Common myeloid progenitor, CD34-positive (primary cell): ENCODE results near the gene CDH26.

Experiments
- CTCF ChIA-PET: fragments of 350-600 bp; sonication (Branson Sonifier 250); formaldehyde crosslinking; loops from one replicate; lab custom pipeline; 2021; ENCODE audit warnings: antibody characterized with exemption; lab: Charles Lee
- POLR2A ChIA-PET: fragments of 350-600 bp; sonication (Branson Sonifier 250); formaldehyde crosslinking; loops from one replicate; lab custom pipeline; 2021; ENCODE audit warnings: antibody characterized with exemption; lab: Charles Lee
- DNase-seq, 3 donors: peaks; one replicate each; pipeline versions ENCODE4 v3.0.0 to v3.0.0-alpha.2; 2013
- H3K27ac ChIP-seq, 2 experiments: 1 replicate in 1 of 2; 2 replicates in 1 of 2; pipeline ENCODE4 v1.7.0; 2013; ENCODE audit warnings: inconsistent platforms in 2 of 2, low read length in 2 of 2, mild to moderate bottlenecking in 2 of 2, low read depth in 1 of 2, moderate library complexity in 1 of 2; ENCODE audit not compliant: severe bottlenecking in 2 of 2, insufficient read depth in 1 of 2, poor library complexity in 1 of 2
- H3K27me3 ChIP-seq, 5 experiments: replicated peaks in 2 of 5; 1 replicate in 3 of 5; 2 replicates in 2 of 5; pipeline versions ENCODE4 v1.6.1 to v1.7.0; 2013; ENCODE audit warnings: low read length in 4 of 5, mild to moderate bottlenecking in 2 of 5, moderate library complexity in 2 of 5, inconsistent platforms in 1 of 5; ENCODE audit not compliant: insufficient read depth in 5 of 5, control insufficient read depth in 4 of 5
- H3K36me3 ChIP-seq, 4 experiments: 1 replicate in 2 of 4; 2 replicates in 2 of 4; pipeline versions ENCODE4 v1.6.1 to v1.7.0; 2013; ENCODE audit warnings: low read length in 3 of 4, control low read depth in 1 of 4, mild to moderate bottlenecking in 1 of 4; ENCODE audit not compliant: control insufficient read depth in 4 of 4, insufficient read depth in 4 of 4
- H3K4me1 ChIP-seq, 4 experiments: 1 replicate in 3 of 4; 2 replicates in 1 of 4; pipeline versions ENCODE4 v1.6.1 to v1.7.1; 2013; ENCODE audit warnings: low read length in 3 of 4, mild to moderate bottlenecking in 3 of 4, control low read depth in 1 of 4, inconsistent platforms in 1 of 4, moderate library complexity in 1 of 4; ENCODE audit not compliant: control insufficient read depth in 4 of 4, insufficient read depth in 4 of 4; ENCODE audit errors: control extremely low read depth in 1 of 4
- H3K4me3 ChIP-seq, 7 experiments: 1 replicate in 4 of 7; 2 replicates in 3 of 7; pipeline versions ENCODE4 v1.5.1 to v1.7.0; 2013; ENCODE audit warnings: mild to moderate bottlenecking in 7 of 7, low read length in 6 of 7, moderate library complexity in 6 of 7, inconsistent platforms in 2 of 7, low read depth in 2 of 7, control low read depth in 1 of 7; ENCODE audit not compliant: insufficient read depth in 4 of 7, control insufficient read depth in 1 of 7; ENCODE audit errors: extremely low read depth in 1 of 7
- H3K9me3 ChIP-seq, 5 experiments: 1 replicate in 4 of 5; 2 replicates in 1 of 5; pipeline versions ENCODE4 v1.6.1 to v1.7.1; 2013; ENCODE audit warnings: low read length in 4 of 5, mild to moderate bottlenecking in 2 of 5, inconsistent platforms in 1 of 5, low read depth in 1 of 5, moderate library complexity in 1 of 5; ENCODE audit not compliant: control insufficient read depth in 4 of 5, insufficient read depth in 2 of 5; ENCODE audit errors: control extremely low read depth in 1 of 5
- WGBS: methylation state at CpG from one replicate; pipeline ENCODE4 v1.1.5; 2013; ENCODE audit not compliant: insufficient coverage; 5-methylcytosine and 5-hydroxymethylcytosine counted together

The CDH26 gene

DNA sequence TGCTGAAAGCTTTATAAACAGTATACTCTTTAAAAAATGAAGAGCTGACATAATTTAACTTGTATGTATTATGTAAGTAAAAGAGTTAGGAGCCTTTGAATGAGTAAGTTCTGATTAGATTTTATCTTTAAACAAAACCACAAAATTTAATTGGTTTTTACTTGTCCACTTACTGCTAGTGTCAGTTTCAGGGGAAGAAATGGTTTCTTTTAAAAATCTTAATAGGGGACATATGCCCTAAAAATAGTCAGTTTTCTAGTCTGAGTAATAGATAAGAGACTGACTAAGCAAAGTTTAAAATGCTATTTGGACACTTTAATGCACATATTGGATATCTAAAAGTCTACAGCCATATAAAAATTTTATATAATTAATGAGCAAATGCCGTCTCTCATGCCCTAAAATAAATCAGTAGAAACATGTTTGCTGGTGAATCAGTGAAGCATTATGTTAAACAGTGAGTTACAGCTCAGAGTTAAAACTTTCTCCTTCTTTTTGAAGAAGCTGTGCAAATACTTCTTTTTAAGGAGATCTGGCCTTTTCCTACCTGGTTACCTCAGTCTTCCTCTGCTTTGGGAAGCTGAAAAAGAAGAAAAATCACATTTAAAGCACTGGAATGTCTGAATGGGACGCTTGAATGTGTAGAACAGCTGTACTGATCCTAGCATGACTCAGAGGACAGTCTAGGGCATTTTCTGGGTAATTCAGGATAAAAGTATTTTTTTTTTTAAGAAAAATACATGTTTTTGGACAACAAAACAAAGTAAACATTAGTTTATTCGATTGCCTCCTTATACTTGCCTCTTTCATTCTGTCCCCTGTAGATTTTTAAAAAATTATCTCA is 55.3 kb downstream of the CDH26 start:
- WGBS, result 100% methylated on average over 1 of the region's 3 CpGs
- H3K4me3 ChIP-seq, result no peak overlapping the region
- H3K9me3 ChIP-seq, result peaks cover 0 to 14% (median 0%) of the 10 kb centered on the region in 5 experiments
- peaks cover 0 to 18% (median 0%) of the 10 kb centered on the region in 4 experiments for H3K36me3 ChIP-seq
- CTCF ChIA-PET, result interaction anchor here (0.6 kb wide), 1 partner anchor 20 kb away, joined by 3 read pairs; no protein-coding TSS in a partner anchor
- H3K27ac ChIP-seq, result no peak overlapping the region
- POLR2A ChIA-PET, result no interaction called here
- no peaks in the 10 kb centered on the region for H3K27me3 ChIP-seq
- DNase-seq, result no peak
- H3K4me1 ChIP-seq, result peaks cover 0 to 21% (median 5%) of the 10 kb centered on the region in 4 experiments

DNA sequence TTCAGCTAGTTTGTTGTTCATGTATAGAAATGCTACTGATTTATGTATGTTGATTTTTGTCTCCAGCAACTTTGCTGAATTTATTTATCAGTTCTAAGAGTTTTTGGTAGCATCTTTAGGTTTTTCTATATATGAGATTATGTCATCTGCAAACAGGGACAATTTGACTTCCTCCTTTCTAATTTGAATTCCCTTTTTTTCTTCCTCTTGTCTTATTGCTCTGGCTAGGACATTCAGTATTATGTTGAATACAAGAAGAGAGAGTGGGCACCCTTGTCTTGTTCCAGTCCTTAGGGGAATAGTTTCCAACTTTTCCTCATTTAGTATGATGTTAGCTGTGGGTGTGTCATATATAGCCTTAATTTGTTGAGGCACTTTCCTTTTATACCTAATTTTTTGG is 58.2 kb downstream of the CDH26 start:
- ChIA-PET POLR2A (no interaction called here), CTCF (no interaction called here)
- H3K27me3 ChIP-seq, result no peaks in the 10 kb centered on the region
- H3K27ac ChIP-seq, result no peak overlapping the region
- DNase-seq, result no peak
- H3K4me1 ChIP-seq, result peaks cover 0 to 12% (median 4%) of the 10 kb centered on the region in 4 experiments
- peaks cover 0 to 20% (median 0%) of the 10 kb centered on the region in 5 experiments for H3K9me3 ChIP-seq
- H3K36me3 ChIP-seq, result peaks cover 0 to 16% (median under 1%) of the 10 kb centered on the region in 4 experiments
- no peak overlapping the region for H3K4me3 ChIP-seq

DNA sequence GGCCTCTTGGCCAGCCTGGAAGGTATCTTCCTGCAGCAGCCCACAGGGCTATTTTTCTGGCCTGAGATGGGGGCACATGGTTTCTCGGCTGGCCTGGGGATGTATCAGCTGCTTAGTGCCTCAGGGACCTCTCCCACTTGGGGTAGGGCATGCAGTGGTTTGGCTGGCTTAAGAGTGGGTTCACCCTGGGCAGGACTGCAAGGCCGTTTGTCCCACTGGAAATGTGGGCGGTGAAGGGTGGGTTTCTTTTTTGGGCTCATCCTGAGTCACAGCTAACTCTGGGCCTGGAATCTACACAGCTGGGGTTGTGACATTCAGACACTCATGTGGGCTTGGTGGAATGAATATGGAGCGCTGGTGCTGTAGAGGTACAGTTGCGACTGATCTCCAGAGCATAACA is 62.0 kb downstream of the CDH26 start:
- POLR2A ChIA-PET, result no interaction called here
- Histone ChIP-seq H3K4me1 (no peaks in the 10 kb centered on the region), H3K27ac (no peak overlapping the region), H3K27me3 (no peaks in the 10 kb centered on the region), H3K36me3 (peaks cover 0 to 17% (median under 1%) of the 10 kb centered on the region in 4 experiments), H3K4me3 (no peak overlapping the region), H3K9me3 (peaks cover 0 to 20% (median 0%) of the 10 kb centered on the region in 5 experiments)
- WGBS, result 73% methylated on average over 5 of the region's 5 CpGs
- CTCF ChIA-PET, result interaction anchor here (1.9 kb wide), 1 partner anchor 9 kb away, joined by 5 read pairs; no protein-coding TSS in a partner anchor
- no peak for DNase-seq

DNA sequence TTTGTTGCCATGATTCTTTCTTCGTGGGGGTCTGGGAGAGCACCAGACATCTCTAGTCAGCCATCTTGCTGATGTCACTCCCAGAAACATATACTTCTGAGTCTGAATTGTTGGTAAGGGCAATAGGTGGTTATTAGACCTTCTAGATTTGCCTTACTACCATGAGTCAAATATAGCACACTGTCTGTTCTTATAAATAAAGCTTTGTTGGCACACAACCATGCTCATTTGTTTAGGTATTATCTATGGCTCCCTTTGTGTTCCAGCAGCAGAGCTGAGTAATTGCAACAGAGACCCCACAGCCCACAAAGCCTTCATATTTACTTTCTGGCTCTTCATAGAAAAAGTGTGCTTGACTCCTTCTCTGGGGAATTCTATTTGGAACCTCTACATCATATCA is 62.9 kb downstream of the CDH26 start:
- Histone ChIP-seq H3K27ac (no peak overlapping the region), H3K4me3 (no peak overlapping the region), H3K27me3 (no peaks in the 10 kb centered on the region), H3K9me3 (peaks cover 0 to 17% (median 0%) of the 10 kb centered on the region in 5 experiments), H3K4me1 (no peaks in the 10 kb centered on the region), H3K36me3 (peaks cover 0 to 12% (median 2%) of the 10 kb centered on the region in 4 experiments)
- no peak for DNase-seq
- ChIA-PET CTCF (interaction anchor here (0.8 to 1.0 kb wide), 2 partner anchors 16 to 18 kb away, joined by 3 read pairs; no protein-coding TSS in a partner anchor), POLR2A (no interaction called here)
- no CpG with 5 or more reads among the region's 1 CpG for WGBS

DNA sequence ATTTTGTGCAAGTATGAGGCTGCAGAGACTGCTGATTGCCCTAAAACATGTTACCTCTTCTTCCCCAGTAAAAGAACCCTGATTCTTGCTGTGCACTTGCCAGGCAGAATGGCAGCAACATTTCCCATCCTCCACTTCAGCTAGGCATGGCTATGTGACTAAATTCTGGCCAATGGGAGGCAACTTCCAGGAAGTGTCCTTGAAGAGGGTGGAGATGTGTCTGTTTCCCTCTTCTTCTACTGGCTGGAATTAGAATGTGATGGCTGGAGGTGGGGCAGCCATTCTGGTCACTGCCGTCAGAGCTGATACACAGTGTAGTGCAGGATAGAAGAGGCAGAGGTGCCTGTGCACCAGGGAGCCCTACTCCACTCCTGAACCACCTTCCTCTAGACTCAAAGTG is 64.6 kb downstream of the CDH26 start:
- Histone ChIP-seq H3K4me1 (no peaks in the 10 kb centered on the region), H3K36me3 (peaks cover 0 to 13% (median 2%) of the 10 kb centered on the region in 4 experiments), H3K27ac (no peak overlapping the region), H3K27me3 (no peaks in the 10 kb centered on the region), H3K9me3 (peaks cover 0 to 10% (median 0%) of the 10 kb centered on the region in 5 experiments), H3K4me3 (no peak overlapping the region)
- ChIA-PET CTCF (no interaction called here), POLR2A (no interaction called here)
- no CpG with 5 or more reads among the region's 1 CpG for WGBS
- DNase-seq, result no peak

DNA sequence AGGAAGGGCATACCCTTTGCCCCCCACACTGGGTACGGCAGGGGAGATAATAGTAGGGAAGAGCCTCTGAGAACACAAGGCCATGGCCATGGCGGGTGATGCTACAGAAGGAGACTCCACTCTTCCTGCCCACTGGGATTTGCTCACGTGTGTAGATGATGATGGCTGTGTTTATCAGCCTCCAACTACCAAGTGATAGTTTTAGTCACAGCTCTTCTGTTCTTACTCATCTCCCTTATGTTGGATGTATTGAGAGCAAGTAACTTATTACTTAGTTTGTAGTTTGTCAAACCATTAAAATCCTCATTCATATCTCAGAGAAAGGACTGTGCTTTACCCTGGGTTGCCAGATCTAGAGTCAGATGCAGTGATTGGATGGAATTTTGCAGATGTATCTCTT is 66.0 kb downstream of the CDH26 start:
- H3K9me3 ChIP-seq, result no peaks in the 10 kb centered on the region
- CTCF ChIA-PET, result no interaction called here
- no peak for DNase-seq
- peaks cover 0 to 11% (median 2%) of the 10 kb centered on the region in 4 experiments for H3K36me3 ChIP-seq
- POLR2A ChIA-PET, result no interaction called here
- 0% methylated on average over 1 of the region's 3 CpGs for WGBS
- H3K4me3 ChIP-seq, result no peak overlapping the region
- H3K27me3 ChIP-seq, result no peaks in the 10 kb centered on the region
- H3K27ac ChIP-seq, result no peak overlapping the region
- no peaks in the 10 kb centered on the region for H3K4me1 ChIP-seq

DNA sequence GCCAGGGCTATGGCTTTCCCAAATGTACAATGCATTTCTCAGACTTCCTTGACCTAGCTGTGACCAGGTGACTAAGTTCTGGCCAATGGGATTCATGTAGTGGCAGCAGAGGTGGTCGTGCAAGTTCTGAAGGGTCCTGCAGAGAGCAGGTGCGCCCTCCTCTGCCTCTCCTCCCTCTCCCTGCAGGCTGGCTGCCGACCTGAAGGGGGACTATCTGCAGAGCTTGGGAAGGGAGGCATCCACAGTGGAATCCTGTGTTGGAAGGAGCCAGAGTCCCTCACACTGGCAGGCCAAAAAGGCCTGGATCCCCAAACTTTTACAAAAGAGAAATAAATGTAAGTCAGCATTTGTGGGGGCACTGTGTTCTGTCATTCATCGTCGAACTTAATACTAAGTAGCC is 66.6 kb downstream of the CDH26 start:
- Histone ChIP-seq H3K27me3 (no peaks in the 10 kb centered on the region), H3K4me3 (no peak overlapping the region), H3K27ac (no peak overlapping the region), H3K9me3 (no peaks in the 10 kb centered on the region), H3K4me1 (no peaks in the 10 kb centered on the region), H3K36me3 (peaks cover 0 to 9% (median 2%) of the 10 kb centered on the region in 4 experiments)
- no peak for DNase-seq
- CTCF ChIA-PET, result interaction anchor here (1.4 kb wide), 1 partner anchor 75 kb away, joined by 4 read pairs; no protein-coding TSS in a partner anchor
- POLR2A ChIA-PET, result no interaction called here
- WGBS, result 100% methylated on average over 2 of the region's 5 CpGs
